COLO829 (cell line): ENCODE data around the gene BMPR1A.

ENCODE experiments used
- DNase-seq: peaks from one replicate; pipeline ENCODE4 v3.0.0; 2012; ENCODE audit warnings: low spot score

BMPR1A gene

DNA sequence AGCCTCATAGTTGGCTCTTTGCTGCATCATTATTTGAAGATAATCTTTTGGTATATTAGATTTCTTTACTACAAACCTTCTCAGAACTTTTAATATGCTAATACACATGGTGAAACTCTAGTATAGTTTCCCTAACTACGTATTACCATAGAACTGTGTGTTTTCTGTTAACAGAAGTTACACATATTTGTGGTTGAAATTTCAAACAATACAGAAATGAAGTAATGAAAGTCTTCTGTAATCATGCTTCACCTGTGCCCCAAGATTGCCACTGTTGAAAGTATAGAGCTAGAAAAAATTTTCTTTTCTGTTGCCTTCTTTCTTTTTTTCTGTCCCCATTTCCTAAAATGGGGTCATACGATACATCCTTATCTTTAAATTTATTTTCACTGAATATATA, 9.1 kb downstream of the BMPR1A start:
- DNase-seq, result no peak

DNA sequence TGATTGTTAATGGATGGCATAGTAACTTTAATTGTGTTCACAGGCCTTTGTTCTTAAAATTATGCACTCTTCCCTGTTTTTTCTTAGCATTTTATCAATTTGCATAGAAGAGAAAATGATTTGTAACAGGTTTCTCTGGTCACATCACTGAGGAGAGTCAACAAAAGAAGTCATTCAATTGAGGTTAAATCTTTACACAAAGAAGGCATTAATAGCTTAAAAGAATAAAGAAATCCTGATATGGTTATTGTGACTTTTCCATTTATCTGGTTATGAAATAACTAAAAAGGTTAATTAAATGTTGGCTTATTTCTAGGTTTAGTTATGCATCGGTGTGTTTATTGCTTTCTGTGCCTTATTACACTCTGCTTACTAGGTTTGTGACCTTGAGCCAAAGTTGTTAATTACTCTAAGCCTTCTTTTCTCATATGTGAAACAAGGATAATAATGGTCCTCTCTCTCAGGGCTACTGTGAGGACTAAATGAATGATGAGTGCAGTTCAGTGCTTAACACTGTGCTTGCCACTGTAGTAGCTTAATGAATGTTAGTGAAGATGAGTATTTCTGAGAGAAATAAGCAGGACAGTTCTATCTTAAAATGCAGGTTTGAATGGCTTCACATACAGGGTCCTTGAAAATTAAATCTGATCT, 12.1 kb downstream of the BMPR1A start:
- no peak for DNase-seq

DNA sequence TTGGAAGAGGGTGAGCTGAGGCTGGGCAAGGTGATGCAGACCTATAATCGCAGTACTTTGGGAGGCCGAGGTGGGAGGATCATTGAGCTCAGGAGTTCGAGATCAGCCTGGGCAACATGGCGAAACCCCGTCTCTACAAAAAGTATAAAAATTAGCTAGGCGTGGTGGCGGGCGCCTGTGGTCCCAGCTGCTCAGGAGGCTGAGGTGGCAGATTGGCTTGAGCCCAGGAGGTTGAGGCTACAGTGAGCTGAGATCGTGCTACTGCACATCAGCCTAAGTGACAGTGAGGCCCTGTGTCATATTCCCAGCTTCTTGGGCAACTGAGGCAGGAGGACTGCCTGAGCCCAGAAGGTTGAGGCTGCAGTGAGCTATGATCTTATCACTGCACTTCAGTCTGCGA, 13.6 kb downstream of the BMPR1A start:
- no peak for DNase-seq

DNA sequence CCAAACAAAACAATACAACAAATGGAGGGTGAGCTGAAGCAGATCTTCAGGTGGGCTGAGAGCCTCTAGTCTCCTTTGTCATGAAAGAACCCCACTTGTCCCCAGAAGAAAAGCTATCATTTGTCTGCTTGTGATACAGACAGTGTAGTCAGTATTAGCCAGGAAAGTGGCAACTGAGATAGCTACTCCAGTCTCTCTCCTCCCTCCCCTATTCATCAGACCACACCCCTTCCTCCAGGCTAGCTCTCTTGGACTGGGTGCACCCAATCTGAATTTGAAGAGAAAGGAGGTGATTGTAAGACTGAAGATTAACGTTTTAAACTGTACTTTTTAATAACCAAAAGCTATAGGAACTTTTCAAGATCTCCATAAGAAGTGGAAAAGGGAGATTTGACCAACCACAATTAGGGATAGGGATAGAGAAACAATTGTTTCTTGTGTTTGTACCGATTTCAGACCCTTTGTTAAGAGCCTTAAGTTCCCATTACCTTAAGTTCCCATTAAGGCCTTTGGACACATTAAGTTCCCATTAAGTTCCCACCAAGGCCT, 14.1 kb downstream of the BMPR1A start:
- peak; percentile 31 for DNase-seq

DNA sequence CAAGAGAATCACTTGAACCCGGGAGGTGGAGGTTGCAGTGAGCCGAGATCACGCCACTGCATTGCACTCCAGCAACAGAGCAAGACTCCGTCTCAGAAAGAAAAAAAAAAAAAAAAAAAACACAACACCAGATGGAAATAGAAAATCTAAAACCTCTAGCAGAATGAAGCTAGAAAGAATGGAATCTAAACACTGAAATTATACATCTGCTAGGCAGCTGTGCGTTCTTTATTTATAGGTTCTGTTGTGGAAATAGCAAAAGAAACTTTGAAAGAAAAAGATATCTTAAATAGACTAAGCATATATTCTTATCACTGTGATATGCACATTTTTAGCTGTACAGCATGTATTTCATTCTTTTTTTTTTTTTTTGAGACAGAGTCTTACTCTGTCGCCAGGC, 17.1 kb downstream of the BMPR1A start:
- DNase-seq, result no peak

DNA sequence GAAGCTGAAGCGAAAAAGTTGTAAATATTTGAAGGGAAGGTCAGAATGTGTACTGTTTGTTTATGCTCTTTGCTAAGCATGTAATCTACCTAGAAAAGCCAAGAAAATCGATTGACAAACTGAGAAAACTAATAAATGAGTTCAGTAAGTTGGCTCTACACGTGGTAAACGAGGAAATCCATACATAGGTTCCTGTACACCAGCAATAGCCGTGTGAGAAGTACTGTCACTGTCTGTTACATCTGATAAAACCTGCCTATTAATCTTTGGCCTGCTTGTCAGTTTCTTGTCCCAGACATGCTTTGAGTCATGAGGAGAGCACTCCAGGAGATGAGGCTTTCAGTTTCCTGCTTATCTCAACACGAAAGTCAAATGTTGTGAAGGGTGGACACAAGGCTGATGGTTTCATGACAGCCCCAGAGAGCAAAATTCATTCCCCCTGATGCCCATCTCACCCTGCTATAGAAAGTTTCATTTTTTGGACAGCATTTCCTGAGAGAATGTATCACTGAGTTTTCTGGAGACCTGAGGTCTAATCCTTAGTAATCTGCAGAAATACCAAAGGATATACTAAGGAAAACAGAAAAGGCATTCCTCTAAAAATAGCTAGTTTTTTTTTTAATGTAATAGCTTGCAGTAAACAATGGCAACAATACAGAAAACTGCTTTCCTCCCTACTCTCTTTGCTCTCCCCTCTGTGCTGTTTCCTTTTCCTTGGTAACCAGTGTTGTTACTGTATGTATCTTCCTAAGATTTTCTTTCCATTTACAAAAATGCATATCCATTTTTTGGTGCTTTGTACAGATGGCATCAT, 18.8 kb downstream of the BMPR1A start:
- no peak for DNase-seq

DNA sequence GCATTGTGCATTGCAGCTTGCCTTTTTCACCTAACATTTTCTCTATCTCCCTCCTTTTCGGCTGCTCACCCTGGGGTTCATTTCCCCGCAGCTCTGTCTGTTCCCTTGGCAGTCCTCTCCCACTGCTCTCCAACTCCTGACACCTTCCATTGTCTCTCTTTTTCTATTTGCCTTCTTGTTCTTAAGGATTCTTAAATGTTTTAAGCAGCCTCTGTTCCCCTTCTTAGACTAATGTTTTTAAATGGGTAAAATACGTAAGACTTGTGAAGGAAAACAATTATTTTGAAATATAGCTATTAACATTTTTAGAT, 19.4 kb downstream of the BMPR1A start:
- no peak for DNase-seq

DNA sequence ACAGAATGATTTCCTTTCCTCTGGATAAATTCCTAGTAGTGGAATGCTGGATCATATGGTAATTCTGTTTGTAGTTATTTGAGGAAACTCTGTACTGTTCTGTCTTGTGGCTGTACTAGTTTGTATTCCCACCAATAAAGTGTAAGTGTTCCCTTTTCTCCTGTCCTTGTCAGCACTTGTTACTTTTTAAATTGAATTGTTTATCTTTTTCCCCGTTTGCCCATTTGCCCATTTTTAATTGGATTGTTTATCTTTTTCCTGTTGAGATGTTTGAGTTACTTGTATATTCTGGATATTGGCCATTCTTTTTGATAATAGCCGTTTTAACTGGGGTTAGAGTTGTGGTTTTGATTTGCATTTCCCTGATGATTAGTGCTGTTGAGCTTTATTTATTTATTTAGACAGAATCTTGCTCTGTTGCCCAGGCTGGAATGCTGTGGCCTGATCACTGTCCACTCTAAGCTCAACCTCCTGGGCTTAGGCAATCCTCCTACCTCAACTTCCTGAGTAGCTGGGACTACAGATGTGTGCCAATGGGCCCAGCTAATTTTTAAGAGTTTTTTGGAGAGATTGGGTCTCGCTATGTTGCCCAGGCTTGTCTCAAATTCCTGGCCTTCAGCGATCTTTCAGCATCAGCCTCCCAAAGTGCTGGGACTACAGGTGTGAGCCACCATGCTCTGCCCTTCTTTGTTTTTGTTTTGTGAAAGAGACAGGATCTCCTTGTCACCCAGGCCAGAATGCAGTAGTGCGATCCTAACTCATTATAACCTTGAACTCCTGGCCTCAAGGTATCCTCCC, 23.0 kb downstream of the BMPR1A start:
- DNase-seq, result no peak

DNA sequence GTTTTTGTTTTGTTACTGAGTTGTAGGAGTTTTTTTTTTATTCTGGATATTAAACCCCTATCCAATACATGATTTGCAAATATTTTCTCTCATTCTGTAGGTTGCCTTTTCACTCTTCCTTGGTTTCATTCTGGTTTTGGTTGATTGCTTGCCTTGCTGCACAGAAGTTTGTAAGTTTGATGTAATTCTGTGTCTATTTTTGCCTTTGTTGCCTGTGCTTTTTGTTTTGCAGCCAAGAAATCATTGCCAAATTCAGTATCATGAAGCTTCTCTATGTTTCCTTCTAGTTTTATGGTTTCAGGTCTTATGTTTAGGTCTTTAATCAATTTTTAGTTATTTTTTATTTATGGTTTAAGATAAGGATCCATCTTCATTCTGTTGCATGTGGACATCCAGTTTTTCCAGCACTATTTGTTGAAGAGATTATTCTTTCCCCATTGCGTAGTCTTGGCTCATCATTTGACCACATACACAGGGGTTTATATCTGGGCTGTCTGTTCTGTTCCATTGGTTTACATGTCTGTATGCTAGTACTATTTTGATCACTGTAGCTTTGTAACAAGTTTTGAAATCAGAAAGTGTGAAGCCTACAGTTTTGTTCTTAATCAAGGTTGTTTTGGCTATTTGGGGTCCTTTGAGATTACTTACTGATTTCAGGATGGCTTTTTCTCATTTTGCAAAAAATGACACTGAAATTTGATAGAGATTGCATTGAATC, 26.4 kb downstream of the BMPR1A start:
- DNase-seq, result no peak

DNA sequence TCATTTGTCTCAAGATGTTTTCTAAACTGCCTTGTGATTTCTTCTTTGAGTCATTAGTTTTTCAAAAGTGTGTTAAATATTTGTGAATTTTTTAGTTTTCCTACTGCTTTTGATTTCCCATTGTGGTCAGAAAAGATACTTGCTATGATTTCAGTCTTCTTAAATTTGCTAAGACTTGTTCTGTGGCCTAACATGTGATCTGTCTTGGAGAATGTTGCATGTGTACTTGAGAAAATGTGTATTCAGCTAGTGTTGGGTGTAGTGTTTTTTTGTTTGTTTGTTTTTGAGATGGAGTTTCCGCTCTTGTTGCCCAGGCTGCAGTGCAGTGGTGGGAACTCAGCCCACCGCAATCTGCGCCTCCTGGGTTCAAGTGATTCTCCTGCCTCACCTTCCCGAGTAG, 28.6 kb downstream of the BMPR1A start:
- DNase-seq, result no peak

DNA sequence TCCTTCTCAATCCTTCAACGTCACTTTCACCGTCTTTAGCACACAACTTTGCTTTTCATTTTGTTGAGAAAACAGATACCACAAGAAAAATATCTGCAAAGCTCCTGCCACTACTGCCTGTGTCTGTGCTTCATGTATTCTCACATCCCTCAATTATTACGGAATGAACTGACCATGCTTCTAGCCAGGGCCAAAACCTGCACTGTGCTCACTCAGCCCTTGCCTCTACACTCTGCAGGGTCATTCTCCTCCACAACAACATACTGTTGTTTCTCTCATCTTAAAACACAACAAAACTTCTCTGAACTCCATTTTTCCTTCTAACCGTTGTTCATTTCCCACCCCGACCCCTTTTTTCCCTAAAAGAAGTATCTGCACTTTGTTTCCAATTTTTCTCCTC, 29.5 kb downstream of the BMPR1A start:
- no peak for DNase-seq

DNA sequence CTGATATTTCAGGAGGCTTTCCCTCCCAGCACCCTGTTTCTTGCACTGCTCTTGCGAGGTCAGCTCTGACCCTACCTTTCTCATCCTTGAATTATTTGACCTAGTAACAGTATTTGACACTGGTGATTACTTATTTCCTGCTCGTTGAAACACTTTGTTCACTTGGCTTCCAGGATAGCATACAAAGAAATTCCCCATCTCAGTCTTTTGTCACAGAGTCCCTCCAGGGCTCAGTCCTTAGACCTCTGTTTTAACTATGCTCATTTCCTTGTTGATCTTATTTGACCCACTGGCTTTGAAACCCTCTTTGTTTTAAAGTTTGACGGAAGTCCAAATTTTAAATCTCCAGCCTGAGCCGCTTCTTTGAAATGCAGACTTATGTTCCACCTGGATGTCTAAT, 29.9 kb downstream of the BMPR1A start:
- no peak for DNase-seq

DNA sequence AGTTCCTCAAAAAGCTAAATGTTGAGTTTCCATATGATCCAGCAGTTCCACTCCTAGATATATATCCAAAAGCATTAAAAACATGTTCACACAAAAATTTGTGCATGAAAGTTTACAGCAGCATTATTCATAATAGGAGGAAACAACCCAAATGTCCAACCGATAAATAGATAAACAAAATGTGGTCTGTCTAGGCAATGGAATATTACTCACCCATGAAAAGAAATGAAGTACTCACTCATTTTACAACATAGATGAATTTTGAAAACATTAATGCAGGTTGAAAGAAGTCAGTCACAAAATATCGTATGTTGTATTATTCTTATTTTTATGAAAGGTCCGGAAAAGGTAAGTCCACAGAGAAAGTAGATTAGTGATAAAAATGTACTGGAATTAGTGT, 34.0 kb downstream of the BMPR1A start:
- DNase-seq, result no peak

DNA sequence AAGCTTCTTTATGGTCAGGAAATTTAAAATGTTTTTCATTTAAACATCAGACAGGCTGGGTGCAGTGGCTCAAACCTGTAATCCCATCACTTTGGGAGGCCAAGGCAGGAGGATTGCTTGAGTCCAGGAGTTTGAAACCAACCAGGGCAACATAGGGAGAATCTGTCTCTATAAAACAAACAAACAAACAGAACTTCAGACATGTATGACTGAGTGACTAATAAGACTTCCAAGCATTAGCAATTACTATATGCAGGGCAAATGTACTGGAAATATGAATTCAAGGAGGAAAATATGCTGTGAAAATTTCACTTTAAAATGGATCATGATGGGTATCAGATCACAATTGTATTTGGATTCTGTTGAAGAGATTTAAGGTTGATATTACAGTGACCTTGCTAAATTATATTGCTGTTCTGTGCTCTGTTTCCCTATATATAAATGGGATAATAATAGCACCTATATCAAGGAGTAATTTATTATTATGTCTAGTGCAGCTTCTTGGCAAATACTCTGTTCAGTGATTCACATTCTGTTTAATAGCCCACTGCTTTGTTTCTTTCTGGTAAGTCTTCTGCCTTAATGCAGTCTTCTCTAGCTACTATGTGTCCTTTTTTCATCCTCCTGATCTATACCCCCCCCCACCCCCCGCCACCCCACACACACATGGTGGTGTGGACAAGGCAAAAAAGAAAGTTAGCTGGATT, 36.2 kb downstream of the BMPR1A start:
- no peak for DNase-seq

DNA sequence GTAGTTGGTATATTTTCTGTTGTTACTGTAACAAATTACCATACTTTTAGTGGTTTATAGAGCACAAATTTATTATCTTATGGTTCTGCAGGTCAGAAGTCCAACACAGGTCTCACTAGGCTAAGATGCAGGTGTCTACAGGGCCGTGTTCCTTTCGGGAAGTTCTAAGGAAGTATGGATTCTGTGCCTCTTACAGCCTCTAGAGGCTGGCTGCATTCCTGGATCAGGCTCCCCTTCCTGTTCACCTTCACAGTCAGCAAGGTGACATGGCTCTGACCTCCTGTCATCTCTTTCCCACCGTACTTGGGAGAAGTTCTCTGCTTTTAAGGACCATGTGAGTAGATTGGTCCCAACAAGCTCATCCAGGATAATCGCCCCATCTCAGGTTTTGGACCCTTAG, 37.3 kb downstream of the BMPR1A start:
- DNase-seq, result no peak

DNA sequence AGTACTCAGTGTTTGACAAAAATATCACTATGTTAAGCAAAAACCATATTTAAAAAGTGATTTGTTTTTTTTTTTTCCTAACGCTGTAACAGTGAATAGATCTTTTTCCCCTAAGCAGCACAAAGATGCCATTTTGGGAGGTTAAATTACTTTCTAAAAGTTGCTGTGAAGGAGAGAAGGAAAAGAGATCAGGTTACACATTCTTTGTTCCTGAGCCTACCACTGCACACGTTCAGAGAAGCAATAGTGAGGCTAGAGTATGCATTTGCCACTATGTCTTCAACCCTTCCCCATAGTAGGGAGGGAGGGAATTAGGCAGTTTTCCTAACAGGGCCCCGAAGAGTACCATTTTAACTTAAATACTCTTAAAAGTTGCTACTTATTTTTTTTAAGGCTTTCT, 38.9 kb downstream of the BMPR1A start:
- DNase-seq, result peak; percentile 33

DNA sequence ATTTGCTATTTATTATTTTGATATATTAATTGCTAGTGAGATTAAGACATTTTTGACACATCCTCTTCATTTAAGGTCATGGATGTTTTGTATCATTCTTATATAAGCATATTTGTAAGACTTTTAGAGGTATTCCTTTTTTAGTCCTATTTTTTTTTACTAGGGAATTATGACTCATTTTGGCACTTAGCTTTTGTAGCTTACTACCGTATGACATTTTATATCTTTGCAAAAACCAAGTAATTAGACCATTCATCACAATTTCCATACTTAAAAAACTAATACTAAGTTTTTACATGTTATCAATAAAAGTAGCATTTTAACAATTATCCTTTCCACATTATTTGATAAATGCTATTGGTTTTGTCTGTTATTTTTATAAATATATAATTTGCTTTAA, 41.6 kb downstream of the BMPR1A start:
- no peak for DNase-seq

DNA sequence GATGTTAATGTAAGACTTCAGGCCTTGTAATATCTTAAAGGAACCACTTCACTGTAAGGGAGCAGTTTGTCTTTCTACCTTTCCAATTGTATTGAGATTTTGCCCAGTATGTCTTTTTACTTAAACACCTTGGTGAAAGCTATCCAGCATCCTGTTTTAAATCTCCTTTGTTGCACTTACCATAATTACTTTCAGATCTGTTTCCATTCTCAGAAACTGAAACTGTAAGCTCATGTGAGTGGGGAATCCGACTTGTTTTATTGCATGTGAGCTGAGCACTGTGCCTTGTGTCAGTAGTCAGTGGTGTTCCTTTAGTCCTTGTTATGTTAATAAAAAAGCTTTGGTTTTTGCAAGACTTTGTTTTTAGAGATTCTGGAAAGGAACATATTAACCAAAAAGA, 42.2 kb downstream of the BMPR1A start:
- DNase-seq, result no peak

DNA sequence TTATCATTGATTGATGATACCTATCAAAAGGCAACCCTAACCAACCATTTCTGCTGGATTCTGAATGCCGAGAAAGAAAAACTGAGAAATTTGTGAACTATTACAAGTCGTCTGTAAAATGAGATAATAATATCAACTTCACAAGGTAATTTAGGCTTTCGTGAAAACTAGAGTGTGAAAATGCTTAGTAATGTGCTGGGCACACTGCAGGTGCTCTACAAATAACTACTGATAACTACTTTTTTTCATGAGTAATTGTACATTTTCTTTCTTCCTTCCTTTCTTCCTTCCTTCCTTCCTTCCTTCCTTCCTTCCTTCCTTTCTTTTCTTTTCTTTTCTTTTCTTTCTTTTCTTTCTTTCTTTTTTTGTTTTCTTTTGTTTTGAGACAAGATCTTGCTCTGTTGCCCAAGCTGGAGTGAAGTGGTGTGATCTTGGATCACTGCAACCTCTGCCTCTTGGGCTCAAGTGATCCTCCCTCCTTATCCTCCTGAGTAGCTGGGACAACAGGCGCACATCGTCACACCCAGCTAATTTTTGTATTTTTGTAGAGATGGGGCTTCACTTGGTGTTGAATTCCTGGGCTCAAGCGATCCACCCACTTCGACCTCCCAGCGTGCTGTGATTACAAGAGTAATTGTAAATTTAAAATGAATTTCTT, 42.9 kb downstream of the BMPR1A start:
- DNase-seq, result no peak

DNA sequence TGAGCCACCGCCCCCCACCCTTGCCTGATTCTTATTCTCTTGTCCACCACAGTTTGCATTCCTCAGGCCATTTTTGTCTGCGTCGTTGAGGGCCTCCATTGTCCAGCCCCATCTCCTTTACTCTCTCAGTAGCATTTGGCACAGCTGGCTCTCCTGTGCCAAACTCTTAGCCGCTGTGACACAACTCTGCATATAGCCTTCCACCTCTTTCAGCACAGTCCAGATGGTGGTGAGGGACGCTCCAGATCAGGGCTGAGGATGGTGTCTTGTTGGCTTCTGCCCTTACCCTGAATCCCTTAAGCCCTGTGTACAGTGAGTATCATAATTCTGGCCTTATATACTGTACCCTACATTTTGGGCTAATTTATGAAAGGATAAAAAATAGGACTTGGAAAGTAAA, 45.6 kb downstream of the BMPR1A start:
- no peak for DNase-seq

DNA sequence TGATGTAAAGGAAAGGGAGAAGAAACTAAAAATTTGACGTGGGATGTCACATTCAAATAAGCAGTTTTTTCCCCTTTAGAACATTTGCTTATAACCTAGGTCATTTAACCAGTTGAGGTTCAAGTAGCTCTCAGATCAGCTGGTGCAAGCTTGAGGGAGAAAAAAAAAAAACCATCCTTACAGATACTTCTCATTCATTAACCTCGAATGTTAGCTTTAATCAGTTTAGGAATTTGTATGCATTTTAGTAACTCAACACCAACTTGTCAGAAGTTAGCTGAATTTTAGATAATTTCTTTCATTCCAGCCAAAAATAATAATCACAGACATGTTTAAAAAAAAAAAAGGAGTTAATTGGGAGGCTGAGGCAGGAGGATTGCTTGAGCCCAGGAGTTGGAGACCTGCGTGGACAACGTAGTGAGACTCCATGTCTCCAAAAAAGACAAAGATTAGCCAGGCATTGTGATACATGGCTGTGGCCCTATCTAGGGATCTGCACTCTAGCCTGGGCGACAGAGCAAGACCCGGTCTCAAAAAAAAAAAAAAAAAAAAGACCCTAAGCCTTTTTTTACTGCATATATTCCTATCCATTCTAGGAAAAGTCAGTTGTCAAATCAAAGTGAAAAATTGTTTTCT, 46.2 kb downstream of the BMPR1A start:
- DNase-seq, result no peak
